GM21576 (cell line): ENCODE results near the gene CPA5.

Experiments used
- ATAC-seq: cut with Tn5 transposase; IDR thresholded peaks from one replicate; pipeline ENCODE4 v1.9.1; 2021; ENCODE audit warnings: mild to moderate bottlenecking, moderate library complexity; ENCODE audit not compliant: unreplicated experiment

The CPA5 gene

DNA sequence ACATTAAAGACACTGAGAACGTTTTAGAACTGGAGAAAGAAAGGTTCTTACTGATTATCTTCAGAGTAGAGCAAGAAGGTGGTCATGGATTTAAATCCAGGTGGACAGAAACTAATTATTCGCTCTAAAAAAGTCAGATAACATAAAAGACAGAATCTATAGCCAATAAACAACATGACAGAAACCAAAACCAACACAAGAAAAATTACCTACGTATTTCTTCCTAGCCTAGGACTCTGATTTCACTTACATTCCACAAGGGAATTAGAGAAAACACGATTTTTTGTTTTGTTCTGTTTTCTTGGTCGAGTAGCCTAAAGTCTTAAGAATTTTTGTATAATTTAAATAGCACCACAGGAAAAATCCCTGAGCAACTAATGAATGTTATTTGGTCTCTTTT lies 50.8 kb downstream of the CPA5 start:
- no peak for ATAC-seq

DNA sequence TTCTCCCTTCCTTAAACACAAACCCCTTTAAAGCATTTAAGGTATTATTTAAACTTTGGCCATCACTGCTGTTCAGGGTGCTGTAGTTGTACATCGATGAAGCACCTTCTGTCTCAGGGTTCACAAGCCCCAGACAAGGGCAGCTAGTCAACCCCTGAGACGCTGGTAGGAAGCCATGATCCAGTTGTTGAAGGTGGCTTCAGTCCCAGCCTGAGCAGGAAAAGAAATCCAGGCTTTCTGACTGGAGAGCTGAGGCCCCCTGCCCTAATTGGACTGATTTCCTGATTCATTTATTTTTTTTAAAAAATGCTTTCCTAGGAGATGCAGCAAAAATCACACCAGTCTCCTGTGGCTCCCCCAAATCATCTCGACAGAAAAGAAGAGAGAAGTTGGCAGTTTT lies 51.5 kb downstream of the CPA5 start:
- ATAC-seq: no peak

- no peak for ATAC-seq
These were observed 52.6 kb downstream of the CPA5 start for GRCh38 chr7:130397051-130397757.

DNA sequence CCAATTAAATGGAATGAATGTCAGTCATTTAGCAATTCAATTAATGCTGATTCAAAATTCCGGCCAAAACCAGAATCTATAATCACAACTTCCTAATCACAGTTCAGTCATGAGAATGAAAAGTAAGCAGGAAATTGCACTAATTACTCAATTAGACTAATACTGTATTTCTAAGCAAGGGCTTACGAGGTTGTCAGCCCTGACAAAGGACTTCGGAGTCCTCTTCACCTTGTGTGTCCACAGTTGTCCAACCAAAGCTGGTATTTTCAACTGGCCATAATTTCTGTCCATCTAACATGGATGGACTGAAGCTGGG lies 53.1 kb downstream of the CPA5 start:
- no peak for ATAC-seq

DNA sequence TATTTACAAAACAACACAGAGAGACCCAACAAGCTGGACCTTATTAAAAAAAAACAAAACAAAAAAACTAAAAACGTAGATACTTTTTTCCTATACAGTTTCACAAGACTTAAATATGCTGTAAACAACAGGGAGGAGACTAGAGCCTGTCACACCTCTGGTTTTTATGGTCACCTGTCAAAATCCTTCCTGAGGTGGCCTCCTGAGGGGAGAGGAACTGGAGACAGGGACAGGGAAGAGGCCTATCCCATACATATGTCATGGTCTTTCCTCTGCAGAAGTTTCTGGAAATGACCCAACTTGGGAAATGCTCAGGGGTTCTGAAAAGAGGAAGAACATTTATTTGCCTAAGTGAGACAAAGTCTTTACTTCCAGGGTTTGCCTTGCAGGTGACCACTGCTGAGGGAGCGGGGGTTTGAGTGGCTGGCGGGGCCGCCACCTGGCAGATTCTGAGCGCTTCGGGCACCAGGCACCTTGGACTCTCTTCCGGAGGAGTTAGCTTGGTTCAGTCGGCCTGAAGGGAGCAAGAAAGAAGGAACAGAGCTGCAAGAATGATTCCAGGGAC lies 54.0 kb downstream of the CPA5 start:
- no peak for ATAC-seq

GRCh38 chr7:130400120-130400572 lies 55.5 kb downstream of the CPA5 start:
- no peak for ATAC-seq

DNA sequence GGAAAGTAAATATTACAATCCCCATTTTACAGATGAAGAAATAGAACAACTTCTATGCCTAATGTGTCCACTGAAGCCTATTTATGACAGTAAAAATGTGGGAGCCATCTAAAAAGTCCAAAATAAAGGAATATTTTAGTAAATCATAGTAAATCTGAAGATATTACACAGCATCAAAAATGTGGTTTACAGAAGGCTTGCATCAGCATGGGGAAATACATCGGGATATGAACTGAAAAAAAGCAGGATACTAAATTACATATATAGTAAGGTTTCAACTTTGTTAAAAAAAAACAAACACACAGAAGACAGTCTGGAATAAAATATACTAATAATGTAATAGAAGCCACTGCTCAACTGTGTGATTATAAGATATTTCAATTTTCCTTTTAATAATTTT lies 56.5 kb downstream of the CPA5 start:
- ATAC-seq: no peak

DNA sequence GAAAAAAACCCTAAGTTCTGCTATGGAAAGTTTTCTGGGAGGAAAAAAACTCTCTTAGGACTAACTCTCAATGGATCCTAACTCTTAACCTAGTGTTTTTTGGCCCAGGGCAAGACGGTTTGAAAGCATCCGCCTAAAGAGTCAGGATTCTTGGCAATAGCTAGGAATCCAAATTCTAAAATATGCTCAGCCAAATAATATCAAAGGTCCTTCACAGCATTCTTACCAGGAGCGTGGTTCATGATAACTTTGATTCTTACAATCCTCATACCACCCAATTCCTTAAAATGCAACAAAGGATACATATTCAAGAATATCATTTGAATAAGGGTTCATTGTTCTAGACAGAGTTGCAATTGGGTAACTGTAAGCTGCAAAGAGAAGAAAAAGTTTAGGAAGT lies 57.0 kb downstream of the CPA5 start:
- no peak for ATAC-seq

DNA sequence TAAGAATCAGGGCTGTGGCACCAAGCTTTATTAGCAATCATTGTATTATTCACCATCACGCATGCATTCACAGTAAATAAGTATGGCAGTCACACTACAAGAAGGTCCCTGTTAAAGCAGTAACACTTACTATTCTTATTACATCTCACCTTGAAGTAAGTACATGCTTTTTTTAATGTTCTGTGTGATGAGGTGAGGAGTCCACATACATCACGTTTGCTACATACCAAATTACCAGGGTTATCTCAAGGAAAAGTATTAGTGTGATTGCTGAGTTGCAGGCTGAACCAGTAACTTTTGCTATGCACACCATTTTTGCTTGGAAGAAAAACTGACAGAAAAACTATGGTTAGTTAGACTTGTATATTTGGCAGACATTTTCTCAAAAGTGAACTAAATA lies 60.4 kb downstream of the CPA5 start:
- ATAC-seq: no peak

DNA sequence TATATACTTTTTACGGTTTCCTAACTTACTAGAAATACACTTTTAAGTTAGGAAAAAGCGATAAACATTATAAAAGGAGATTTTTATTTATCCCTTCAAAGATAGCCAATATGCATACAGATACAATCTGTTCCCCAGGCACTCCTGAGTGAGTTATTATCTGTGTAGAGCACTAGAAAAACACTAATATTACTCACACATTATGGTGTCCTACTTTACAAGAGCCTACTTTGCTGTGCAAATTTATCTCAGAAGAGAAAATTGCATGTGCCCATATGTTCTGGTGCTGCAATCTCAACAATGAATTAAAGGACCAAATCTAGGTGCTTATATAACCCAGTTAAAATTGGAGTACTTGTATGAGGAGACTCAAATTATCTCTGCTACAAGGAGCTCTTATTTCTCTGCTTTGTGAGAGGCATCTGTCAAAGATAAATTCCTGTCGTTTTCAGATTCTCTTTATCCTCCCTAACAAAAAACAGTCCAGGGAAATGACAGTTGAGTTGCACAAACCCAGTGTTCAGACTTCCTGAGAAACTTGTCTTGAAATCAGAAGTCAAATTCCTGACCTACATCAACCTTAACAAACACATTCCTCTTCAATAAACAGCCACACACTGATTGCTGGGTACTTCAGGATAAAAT lies 64.6 kb downstream of the CPA5 start:
- ATAC-seq: no peak

GRCh38 chr7:130409712-130410072 lies 65.1 kb downstream of the CPA5 start:
- ATAC-seq: no peak

DNA sequence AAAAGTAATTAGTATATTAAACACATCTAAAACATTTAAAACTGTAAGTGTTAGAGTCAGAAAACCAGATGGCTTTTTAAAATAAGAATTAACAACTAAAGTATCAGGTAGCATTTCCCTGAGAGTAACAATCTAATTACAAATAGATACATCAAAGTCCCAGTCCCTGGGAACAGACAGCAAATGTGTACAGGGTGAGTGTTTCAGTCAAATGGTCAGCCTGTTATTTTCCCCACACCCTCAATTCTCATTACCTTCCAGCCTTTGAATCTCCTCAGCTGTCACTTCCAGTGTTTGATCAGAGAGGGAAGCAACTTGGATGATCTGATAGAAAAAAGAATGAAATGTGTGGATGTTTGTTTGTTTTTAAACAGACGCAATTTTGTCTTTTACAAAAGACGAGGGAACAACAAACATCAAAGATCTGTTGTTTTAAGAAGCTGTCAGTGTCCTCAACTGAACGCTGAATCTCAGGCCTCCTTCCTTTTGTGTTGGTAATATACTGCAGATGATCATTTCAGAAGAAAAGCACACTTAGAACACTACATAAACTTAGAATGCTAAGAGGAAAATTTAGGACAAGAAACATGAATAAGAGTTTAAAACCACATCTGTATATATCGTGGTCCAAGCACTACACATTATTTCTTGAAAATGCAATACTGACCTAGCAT lies 66.4 kb downstream of the CPA5 start:
- no peak for ATAC-seq

DNA sequence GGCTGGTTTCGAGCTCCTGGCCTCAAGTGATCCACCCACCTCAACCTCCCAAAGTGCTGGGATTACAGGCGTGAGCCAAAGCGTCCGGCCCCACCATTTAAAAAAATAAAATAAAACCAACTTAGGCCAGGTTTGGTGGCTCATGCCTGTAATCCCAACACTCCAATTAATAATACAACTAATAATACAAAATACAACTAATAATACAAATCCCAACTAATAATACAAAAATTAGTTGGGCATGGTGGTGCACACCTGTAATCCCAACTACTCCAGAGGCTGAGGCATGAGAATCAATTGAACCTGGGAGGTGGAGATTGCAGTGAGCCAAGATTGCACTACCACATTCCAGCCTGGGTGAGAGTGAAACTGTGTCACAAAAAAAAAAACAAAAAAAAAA lies 68.6 kb downstream of the CPA5 start:
- no peak for ATAC-seq

DNA sequence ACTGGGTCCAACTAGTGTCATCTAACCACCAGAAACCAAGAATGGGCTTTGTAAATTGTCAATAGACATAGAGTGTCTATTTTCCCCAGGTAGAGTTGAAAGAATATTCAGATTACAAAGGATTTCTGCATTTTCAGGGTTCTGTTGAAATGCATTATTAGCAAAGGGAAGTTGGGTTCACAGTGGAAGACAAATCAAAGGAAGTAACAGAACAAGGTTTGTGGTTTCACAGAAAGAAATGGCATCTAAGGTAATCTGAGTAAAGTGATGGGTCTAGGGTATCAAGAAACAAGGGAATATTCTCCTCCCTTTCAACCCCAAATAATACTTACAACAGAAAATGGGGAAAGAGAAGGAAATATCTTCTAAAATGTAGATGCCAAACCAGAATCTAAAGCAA lies 70.4 kb downstream of the CPA5 start:
- no peak for ATAC-seq

DNA sequence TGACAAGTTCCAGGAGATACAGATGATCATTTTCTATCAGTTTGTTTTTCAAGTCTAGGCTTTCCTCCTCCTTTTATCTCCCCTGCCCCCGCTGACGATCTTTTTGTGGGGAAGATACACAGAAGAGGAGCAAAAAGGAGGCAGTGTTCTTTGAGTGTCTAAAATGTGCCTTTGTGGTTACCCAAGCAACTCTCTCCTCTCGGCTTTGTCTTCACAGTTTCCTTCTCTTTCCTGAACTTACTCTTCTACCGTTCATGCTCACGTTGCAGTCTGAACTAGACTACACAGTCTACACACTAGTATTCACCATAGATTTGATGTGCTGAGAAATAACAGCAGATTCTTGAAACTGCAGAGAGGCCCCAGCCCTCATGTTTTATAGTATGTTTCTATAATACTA lies 72.6 kb downstream of the CPA5 start:
- no peak for ATAC-seq

- ATAC-seq: no peak
These were observed 73.7 kb downstream of the CPA5 start for GRCh38 chr7:130418306-130418705.
